IMR-90 (cell line): Measurements from ENCODE around the gene CRTAC1. TPM values are rescaled to one million over a fixed set of nuclear protein-coding genes. Genes with fewer than 3 reads are reported as not detected.

Experiments used
- ATAC-seq: fragments of 200-7000 bp; cut with Tn5 transposase; 2 replicates; pipeline ENCODE4 v1.9.1; 2020; ENCODE audit warnings: low read depth, mild to moderate bottlenecking, moderate library complexity
- BruUV-seq: library from RNA; stranded (reverse); fragments of 400-500 nt; replicated peaks from 2 replicates; lab custom pipeline; 2021; lab: Mats Ljungman, UMichigan
- CTCF ChIA-PET: fragments of 300-600 bp; formaldehyde crosslinking; extraction: SDS; loops from one replicate; lab custom pipeline; 2021; ENCODE audit warnings: antibody characterized with exemption; lab: Yijun Ruan, JAX
- POLR2A ChIA-PET: fragments of 300-600 bp; sonication (Branson Sonifier 250); formaldehyde crosslinking; loops from one replicate; lab custom pipeline; 2022; ENCODE audit warnings: antibody characterized with exemption; ENCODE audit not compliant: unreplicated experiment; lab: Charles Lee
- DNase-seq: peaks from one replicate; pipeline ENCODE4 v3.0.0; 2013
- H2AFZ ChIP-seq: replicated peaks from 2 replicates; pipeline ENCODE3; 2013; ENCODE audit warnings: low read length, mild to moderate bottlenecking; ENCODE audit not compliant: poor library complexity
- H2AK5ac ChIP-seq: 2 replicates; pipeline ENCODE4 v1.6.1; 2013; ENCODE audit warnings: low read depth, low read length, inconsistent platforms
- H2AK9ac ChIP-seq: replicated peaks from 2 replicates; pipeline ENCODE3; 2013; ENCODE audit warnings: mild to moderate bottlenecking, low read depth, low read length, moderate library complexity; ENCODE audit not compliant: poor library complexity
- H2BK120ac ChIP-seq: 2 replicates; pipeline ENCODE4 v1.6.1; 2013; ENCODE audit warnings: low read depth, low read length, inconsistent platforms
- H2BK15ac ChIP-seq: 3 replicates; pipeline ENCODE4 v1.6.1; 2013; ENCODE audit warnings: low read depth, low read length, inconsistent platforms
- H2BK20ac ChIP-seq: 2 replicates; pipeline ENCODE4 v1.6.1; 2013; ENCODE audit warnings: low read depth, mild to moderate bottlenecking, inconsistent platforms, low read length, moderate library complexity
- H2BK5ac ChIP-seq: 2 replicates; pipeline ENCODE4 v1.6.1; 2013; ENCODE audit warnings: mild to moderate bottlenecking, low read depth, low read length, inconsistent platforms; ENCODE audit not compliant: poor library complexity, severe bottlenecking
- H3K14ac ChIP-seq: replicated peaks from 2 replicates; pipeline ENCODE4 v1.6.1; 2013; ENCODE audit warnings: low read depth, low read length, inconsistent platforms
- H3K18ac ChIP-seq: 2 replicates; pipeline ENCODE4 v1.6.1; 2013; ENCODE audit warnings: low read depth, low read length, control low read depth
- H3K23ac ChIP-seq: 2 replicates; pipeline ENCODE4 v1.6.1; 2013; ENCODE audit warnings: low read depth, low read length, inconsistent platforms
- H3K27ac ChIP-seq: 2 replicates; pipeline ENCODE4 v1.5.1; 2013; ENCODE audit warnings: mild to moderate bottlenecking, control low read depth, low read length; ENCODE audit not compliant: insufficient read depth
- H3K27me3 ChIP-seq: 2 replicates; pipeline ENCODE4 v1.6.1; 2013; ENCODE audit warnings: low read length; ENCODE audit not compliant: control insufficient read depth, insufficient read depth
- H3K36me3 ChIP-seq: 2 replicates; pipeline ENCODE4 v1.6.1; 2013; ENCODE audit warnings: low read length, mixed read lengths; ENCODE audit not compliant: control insufficient read depth, insufficient read depth
- H3K4ac ChIP-seq: 2 replicates; pipeline ENCODE4 v1.6.1; 2013; ENCODE audit warnings: low read depth, low read length, inconsistent platforms
- H3K4me1 ChIP-seq: 2 replicates; pipeline ENCODE4 v1.6.1; 2013; ENCODE audit warnings: low read length, mixed read lengths; ENCODE audit not compliant: control insufficient read depth, insufficient read depth
- H3K4me2 ChIP-seq: 2 replicates; pipeline ENCODE4 v1.6.1; 2013; ENCODE audit warnings: low read depth, mild to moderate bottlenecking, control low read depth, low read length, moderate library complexity
- H3K4me3 ChIP-seq: 2 replicates; pipeline ENCODE4 v1.5.1; 2013; ENCODE audit warnings: low read depth, mild to moderate bottlenecking, control low read depth, low read length, moderate library complexity; ENCODE audit not compliant: insufficient read depth
- H3K56ac ChIP-seq: 2 replicates; pipeline ENCODE4 v1.6.1; 2013; ENCODE audit warnings: low read length, inconsistent platforms; ENCODE audit not compliant: insufficient read depth; ENCODE audit errors: extremely low read depth
- H3K79me1 ChIP-seq, 2 experiments: 2 replicates each; pipeline ENCODE4 v1.6.1; 2013; ENCODE audit warnings: low read length in 2 of 2, inconsistent platforms in 1 of 2, low read depth in 1 of 2
- H3K9ac ChIP-seq: 2 replicates; pipeline ENCODE4 v1.6.1; 2013; ENCODE audit warnings: low read depth, low read length, control low read depth
- H3K9me1 ChIP-seq: 2 replicates; pipeline ENCODE4 v1.6.1; 2013; ENCODE audit warnings: low read length, inconsistent platforms; ENCODE audit not compliant: insufficient read depth
- H3K9me3 ChIP-seq: 2 replicates; pipeline ENCODE4 v1.6.1; 2013; ENCODE audit warnings: low read length; ENCODE audit not compliant: control insufficient read depth, insufficient read depth
- H4K20me1 ChIP-seq: 2 replicates; pipeline ENCODE4 v1.6.1; 2013; ENCODE audit warnings: low read length, inconsistent platforms; ENCODE audit not compliant: insufficient read depth
- H4K5ac ChIP-seq: 2 replicates; pipeline ENCODE4 v1.6.1; 2013; ENCODE audit warnings: mild to moderate bottlenecking, low read depth, low read length, control low read depth
- H4K8ac ChIP-seq, 2 experiments: 2 replicates each; pipeline ENCODE4 v1.6.1; 2013; ENCODE audit warnings: low read depth in 2 of 2, low read length in 2 of 2, control low read depth in 1 of 2, inconsistent platforms in 1 of 2
- H4K91ac ChIP-seq: 2 replicates; pipeline ENCODE4 v1.6.1; 2013; ENCODE audit warnings: low read depth, low read length, inconsistent platforms; ENCODE audit not compliant: insufficient read depth
- BHLHE40 ChIP-seq: fragments of 150-350 bp; IDR thresholded peaks from 2 replicates; pipeline ENCODE4 v1.6.1; 2016; ENCODE audit warnings: mild to moderate bottlenecking, low read depth, low read length
- CEBPB ChIP-seq: IDR thresholded peaks from 2 replicates; pipeline ENCODE4 v1.6.1; 2012; ENCODE audit warnings: low read depth, low read length, improper control_type of control experiment
- CHD1 ChIP-seq: IDR thresholded peaks from 2 replicates; pipeline ENCODE4 v1.6.1; 2012; ENCODE audit warnings: low read depth, low read length, improper control_type of control experiment
- FOS ChIP-seq: fragments of 150-350 bp; IDR thresholded peaks from 2 replicates; pipeline ENCODE4 v1.6.1; 2016; ENCODE audit warnings: low read depth, low read length
- MAFK ChIP-seq: IDR thresholded peaks from 2 replicates; pipeline ENCODE4 v1.6.1; 2012; ENCODE audit warnings: low read depth, low read length, improper control_type of control experiment
- MAZ ChIP-seq: IDR thresholded peaks from 2 replicates; pipeline ENCODE4 v1.6.1; 2012; ENCODE audit warnings: low read depth, mild to moderate bottlenecking, low read length, improper control_type of control experiment, moderate library complexity, borderline replicate concordance
- MXI1 ChIP-seq: IDR thresholded peaks from 2 replicates; pipeline ENCODE4 v1.6.1; 2012; ENCODE audit warnings: low read depth, mild to moderate bottlenecking, low read length, moderate library complexity, borderline replicate concordance
- NFE2L2 ChIP-seq: fragments of 150-350 bp; IDR thresholded peaks from 2 replicates; pipeline ENCODE4 v1.6.1; 2016; ENCODE audit warnings: low read depth, mild to moderate bottlenecking, low read length
- POLR2A ChIP-seq: IDR thresholded peaks from 2 replicates; pipeline ENCODE4 v1.6.1; 2012; ENCODE audit warnings: mild to moderate bottlenecking, low read depth, low read length
- RAD21 ChIP-seq: IDR thresholded peaks from 2 replicates; pipeline ENCODE4 v1.6.1; 2012; ENCODE audit warnings: low read length, improper control_type of control experiment
- RCOR1 ChIP-seq: IDR thresholded peaks from 2 replicates; pipeline ENCODE4 v1.6.1; 2012; ENCODE audit warnings: mild to moderate bottlenecking, low read length, improper control_type of control experiment; ENCODE audit not compliant: insufficient replicate concordance
- SMC3 ChIP-seq: fragments of 150-350 bp; IDR thresholded peaks from 2 replicates; pipeline ENCODE4 v1.6.1; 2016; ENCODE audit warnings: low read depth, mild to moderate bottlenecking, antibody characterized with exemption, low read length, moderate library complexity
- WGBS, 2 experiments: methylation state at CpG; one replicate each; pipeline versions ENCODE4 v1.1.5 to v1.1.7; 2013; ENCODE audit warnings: missing lambda C conversion rate in 2 of 2; ENCODE audit not compliant: insufficient read length in 1 of 2; ENCODE audit errors: extremely low coverage in 2 of 2; 5-methylcytosine and 5-hydroxymethylcytosine counted together
- dilution Hi-C: fragments of 300-500 bp; cut with HindIII; formaldehyde crosslinking; loops from one replicate; pipeline ENCODE4 v1.14.3; 2018; ENCODE audit warnings: low sequenced_read_pairs; ENCODE audit not compliant: unreplicated experiment
- in situ Hi-C: fragments of 300-500 bp; cut with MboI; formaldehyde crosslinking; loops from 3 replicates; pipeline ENCODE4 v1.14.3; 2019; ENCODE audit warnings: low sequenced_read_pairs, inconsistent platforms, mixed read lengths
- intact Hi-C: fragments of 100-400 bp; cut with micrococcal nuclease; formaldehyde crosslinking; loops from 2 replicates; pipeline ENCODE4 v1.10.0; 2022
- polyA plus RNA-seq, 3 experiments: library from polyadenylated mRNA; depleted of rRNA; stranded (reverse); fragments of >200 nt; gene quantifications; 2 replicates each; pipeline ENCODE4 v1.2.3, GENCODE V29; 2012; ENCODE audit warnings: low replicate concordance in 1 of 3
- total RNA-seq: library from RNA; depleted of rRNA; stranded (reverse); fragments of >200 nt; gene quantifications from 2 replicates; pipeline ENCODE4 v1.2.3, GENCODE V29; 2012
- TF ChIP-seq, protein P1 (sequence below): fragments of 150-350 bp; IDR thresholded peaks from 2 replicates; pipeline ENCODE4 v1.6.1; 2017; ENCODE audit warnings: mild to moderate bottlenecking, antibody characterized with exemption, low read length, low read depth

CRTAC1 gene
- total and polyA plus RNA-seq, 2 of the 4 experiments (the other 2 are of a cell fraction) = not detected

DNA sequence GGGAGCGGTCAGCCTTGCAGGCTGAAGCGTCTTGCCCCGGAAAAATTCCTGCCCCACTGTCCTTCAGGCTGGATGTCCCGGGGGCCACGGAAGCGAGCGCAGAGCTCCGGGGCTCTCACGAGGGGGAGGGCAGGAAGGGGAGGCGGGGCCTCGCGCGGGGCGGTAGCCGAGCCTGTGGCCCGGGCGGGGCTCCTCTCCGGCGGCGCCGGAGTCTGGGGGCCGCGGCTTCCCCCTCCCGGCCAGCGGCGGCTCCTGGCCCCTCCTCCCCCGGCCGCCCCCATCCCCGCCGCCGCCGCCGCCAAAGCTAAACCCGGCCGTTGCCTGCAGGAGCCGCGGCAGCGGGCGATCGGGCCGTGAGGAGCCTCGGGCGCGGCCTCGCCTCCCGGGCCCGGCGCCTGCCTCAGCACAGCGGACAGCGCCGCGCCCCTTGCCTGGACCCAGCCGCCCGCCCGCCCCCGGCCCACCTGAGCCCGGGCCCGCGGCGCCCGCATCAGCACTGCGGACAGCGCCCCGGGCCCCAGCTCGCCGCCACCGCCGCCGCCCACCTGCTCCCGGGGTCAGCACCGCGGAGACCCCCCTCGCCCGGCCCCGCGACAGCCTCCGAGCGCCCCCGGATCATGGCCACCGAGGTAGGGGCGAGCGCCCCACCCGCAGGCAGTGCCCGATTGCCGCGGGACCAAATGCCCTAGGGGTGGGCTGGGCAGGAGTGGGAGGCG lies 180.6 kb downstream of the CRTAC1 start, which contains the start of gene GOLGA7B:
GOLGA7B (plus strand) TSS at position 157 of the 716 bp plus-strand sequence; CDS start at position 618, 461 bp downstream.
- Histone ChIP-seq H3K18ac (no peak within 1 kb of the TSS), H2BK5ac (no peak within 1 kb of the TSS), H3K9ac (no peak within 1 kb of the TSS), H3K14ac (no peak within 1 kb of the TSS), H3K4me1 (no peaks in the 10 kb centered on the region), H3K36me3 (no peaks in the 10 kb centered on the region), H4K20me1 (no peaks in the 10 kb centered on the region; the same call in 1 of the 2 replicates), H4K5ac (no peak within 1 kb of the TSS), H3K79me1 (no peaks in the 10 kb centered on the region), H2AFZ (peak within 1 kb of the TSS; percentile 66), H2BK120ac (no peak within 1 kb of the TSS), H3K27ac (no peak within 1 kb of the TSS), H3K4ac (no peak within 1 kb of the TSS), H4K8ac (no peak within 1 kb of the TSS), H2BK20ac (no peak within 1 kb of the TSS), H2AK9ac (no peak within 1 kb of the TSS), H3K56ac (no peak within 1 kb of the TSS), H3K4me2 (peak within 1 kb of the TSS; percentile 78), H3K4me3 (no peak within 1 kb of the TSS), H3K9me1 (no peaks in the 10 kb centered on the region), H4K91ac (no peak within 1 kb of the TSS), H2AK5ac (no peak within 1 kb of the TSS), H3K27me3 (peaks cover 33% of the 10 kb centered on the region), H3K23ac (no peak within 1 kb of the TSS), H2BK15ac (no peak within 1 kb of the TSS), H3K9me3 (no peaks in the 10 kb centered on the region)
- ChIA-PET POLR2A (interaction anchor here (0.6 kb wide), 1 partner anchor 137 kb away, joined by 4 read pairs; no protein-coding TSS in a partner anchor), CTCF (no interaction called here)
- in situ Hi-C loops = no loop called here
- no TSS peak for BruUV-seq
- intact Hi-C loops = no loop called here
- WGBS, 2 experiments = 0% methylated on average over 2 of the region's 87 CpGs; no CpG with 5 or more reads in 1 of the 2 experiments
- TF ChIP-seq MAFK (no peak), RAD21 (no peak), NFE2L2 (no peak), RCOR1 (no peak), MAZ (no peak), BHLHE40 (no peak), POLR2A (no peak), CHD1 (no peak), CEBPB (no peak), MXI1 (no peak), FOS (no peak), SMC3 (no peak)
- TF ChIP-seq, protein P1, sequence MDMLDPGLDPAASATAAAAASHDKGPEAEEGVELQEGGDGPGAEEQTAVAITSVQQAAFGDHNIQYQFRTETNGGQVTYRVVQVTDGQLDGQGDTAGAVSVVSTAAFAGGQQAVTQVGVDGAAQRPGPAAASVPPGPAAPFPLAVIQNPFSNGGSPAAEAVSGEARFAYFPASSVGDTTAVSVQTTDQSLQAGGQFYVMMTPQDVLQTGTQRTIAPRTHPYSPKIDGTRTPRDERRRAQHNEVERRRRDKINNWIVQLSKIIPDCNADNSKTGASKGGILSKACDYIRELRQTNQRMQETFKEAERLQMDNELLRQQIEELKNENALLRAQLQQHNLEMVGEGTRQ = no peak
- peak; percentile 82 for ATAC-seq
- dilution Hi-C loops = no loop called here
- peak; percentile 7 for DNase-seq
